Measurements from ENCODE around the gene RAB15.
A peak's percentile ranks its signal among the peaks of the same experiment; 100 is the strongest.

Gene RAB15

DNA sequence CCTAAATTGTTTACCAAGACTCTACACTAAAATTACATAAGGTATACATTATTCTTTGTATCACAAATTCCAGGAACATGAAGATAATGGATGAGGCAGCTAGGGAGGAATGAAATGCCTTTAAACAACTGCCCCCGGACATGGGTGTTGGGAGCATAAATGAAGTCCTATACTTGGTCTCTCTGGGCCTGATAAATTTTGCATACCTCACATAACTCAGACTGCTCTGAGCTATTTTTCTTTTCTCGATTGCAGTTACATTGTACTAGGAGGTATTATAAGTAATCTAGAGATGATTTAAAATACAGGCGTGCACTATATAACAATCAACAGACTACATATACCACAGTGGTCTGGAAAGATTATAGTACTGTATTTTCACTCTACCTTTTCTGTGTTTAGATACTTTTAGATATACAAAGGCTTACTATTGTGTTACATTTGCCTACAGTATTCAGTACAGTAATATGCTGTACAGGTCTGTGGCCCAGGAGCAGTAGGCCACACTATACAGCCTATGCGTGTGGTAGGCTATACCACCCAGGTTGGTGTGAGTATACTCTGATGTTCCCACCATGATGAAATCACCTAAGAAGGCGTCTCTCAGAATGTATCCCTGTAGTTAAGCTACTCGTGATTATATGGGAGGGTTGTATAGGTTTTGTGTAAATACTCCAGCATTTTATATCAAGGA, 28.9 kb upstream of the RAB15 start:
- ChIA-PET POLR2A (no interaction called here), CTCF (interaction anchor here (0.6 to 1.4 kb wide), 4 partner anchors 16 to 470 kb away, joined by 3 to 7 read pairs (median 3); no protein-coding TSS in a partner anchor)
- peaks cover 7% of the 10 kb centered on the region; the same call in 1 of the 2 replicates for H3K4me1 ChIP-seq (ENCODE audit: control insufficient read depth, insufficient read depth, low read length)

DNA sequence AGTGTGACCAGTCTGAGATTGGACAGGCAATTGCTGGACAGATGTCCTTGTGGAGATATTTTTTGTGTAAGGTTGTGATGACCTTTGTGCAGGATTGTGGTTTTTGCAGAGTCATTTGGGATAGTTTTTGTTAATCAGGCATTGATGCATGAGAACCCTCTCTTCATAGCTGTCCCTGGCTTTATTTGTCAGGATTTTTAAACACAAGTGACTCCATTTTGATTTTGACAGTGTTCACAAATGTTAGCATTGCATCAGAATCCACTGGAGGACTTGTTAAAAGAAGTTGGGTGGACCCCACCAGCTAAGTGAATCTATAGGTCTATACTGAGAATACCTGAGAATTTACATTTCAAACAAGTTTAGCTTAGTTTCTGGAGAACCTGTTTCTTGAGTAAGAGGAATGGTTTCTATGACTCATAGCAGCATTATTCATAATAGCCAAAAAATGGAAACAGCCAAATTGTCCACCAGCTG, 26.4 kb upstream of the RAB15 start:
- ChIA-PET POLR2A (interaction anchor here (1.3 kb wide), 1 partner anchor 12 kb away, joined by 5 read pairs; the partner anchor contains the start of gene FNTB), CTCF (interaction anchor here (0.6 to 2.8 kb wide), 4 partner anchors 21 to 791 kb away, joined by 4 to 10 read pairs (median 5); no protein-coding TSS in a partner anchor)

More for the DNA sequence above, 28.9 kb upstream of the RAB15 start:
- Histone ChIP-seq H3K27ac (ENCODE audit: extremely low read depth, low read depth, low read length) (no peak overlapping the region), H3K9me3 (ENCODE audit: control insufficient read depth, insufficient read depth, low read depth, low read length) (no peaks in the 10 kb centered on the region), H3K36me3 (ENCODE audit: control insufficient read depth in 2 of 2, insufficient read depth in 1 of 2, low read length in 2 of 2) (no peaks in the 10 kb centered on the region; a peak in 1 of 3 replicates), H3K4me3 (ENCODE audit: low read depth, low read length) (no peak overlapping the region)
- TF ChIP-seq ZNF791 (tag by site-specific recombination; IDR thresholded peaks at IDR 0.05): no peak
- 0 out of 2 replicates have a peak, but pooled peaks have one; percentile 24 for TF ChIP-seq ZNF211 (tag by site-specific recombination; IDR thresholded peaks at IDR 0.05; ENCODE audit: low read depth)
- no peak for TF ChIP-seq KLF10 (tag by site-specific recombination; IDR thresholded peaks at IDR 0.05)
- no peak for TF ChIP-seq ZNF555 (tag by site-specific recombination; conservative IDR thresholded peaks at IDR 0.05)

More for the DNA sequence above, 26.4 kb upstream of the RAB15 start:
- Histone ChIP-seq H3K9me3 (ENCODE audit: control insufficient read depth, insufficient read depth, low read depth, low read length) (no peaks in the 10 kb centered on the region), H3K27ac (ENCODE audit: extremely low read depth, low read depth, low read length) (no peak overlapping the region), H3K4me1 (ENCODE audit: control insufficient read depth, insufficient read depth, low read length) (no peaks in the 10 kb centered on the region), H3K4me3 (ENCODE audit: low read depth, low read length) (no peak overlapping the region), H3K36me3 (ENCODE audit: control insufficient read depth in 2 of 2, insufficient read depth in 1 of 2, low read length in 2 of 2) (no peaks in the 10 kb centered on the region; a peak in 1 of 3 replicates)
- TF ChIP-seq OVOL3 (tag by site-specific recombination; IDR thresholded peaks at IDR 0.05) (no peak), ZNF416 (tag by site-specific recombination; IDR thresholded peaks at IDR 0.05) (no peak), ZNF366 (tag by site-specific recombination; conservative IDR thresholded peaks at IDR 0.05) (no peak), ZNF19 (tag by site-specific recombination; IDR thresholded peaks at IDR 0.05; ENCODE audit: low read depth) (no peak), FEZF1 (tag by site-specific recombination; IDR thresholded peaks at IDR 0.05) (no peak), ZNF174 (tag by site-specific recombination; IDR thresholded peaks at IDR 0.05) (no peak), ZSCAN30 (tag by site-specific recombination; IDR thresholded peaks at IDR 0.05) (no peak), ZNF585B (tag by site-specific recombination; IDR thresholded peaks at IDR 0.05) (no peak), REPIN1 (tag by site-specific recombination; IDR thresholded peaks at IDR 0.05; ENCODE audit: low read depth) (no peak), ZNF830 (tag by site-specific recombination; IDR thresholded peaks at IDR 0.05; ENCODE audit: low read depth) (no peak)
- TF ChIP-seq, protein P1, sequence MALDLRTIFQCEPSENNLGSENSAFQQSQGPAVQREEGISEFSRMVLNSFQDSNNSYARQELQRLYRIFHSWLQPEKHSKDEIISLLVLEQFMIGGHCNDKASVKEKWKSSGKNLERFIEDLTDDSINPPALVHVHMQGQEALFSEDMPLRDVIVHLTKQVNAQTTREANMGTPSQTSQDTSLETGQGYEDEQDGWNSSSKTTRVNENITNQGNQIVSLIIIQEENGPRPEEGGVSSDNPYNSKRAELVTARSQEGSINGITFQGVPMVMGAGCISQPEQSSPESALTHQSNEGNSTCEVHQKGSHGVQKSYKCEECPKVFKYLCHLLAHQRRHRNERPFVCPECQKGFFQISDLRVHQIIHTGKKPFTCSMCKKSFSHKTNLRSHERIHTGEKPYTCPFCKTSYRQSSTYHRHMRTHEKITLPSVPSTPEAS (tag by site-specific recombination; IDR thresholded peaks at IDR 0.05): no peak
- TF ChIP-seq, protein P2, sequence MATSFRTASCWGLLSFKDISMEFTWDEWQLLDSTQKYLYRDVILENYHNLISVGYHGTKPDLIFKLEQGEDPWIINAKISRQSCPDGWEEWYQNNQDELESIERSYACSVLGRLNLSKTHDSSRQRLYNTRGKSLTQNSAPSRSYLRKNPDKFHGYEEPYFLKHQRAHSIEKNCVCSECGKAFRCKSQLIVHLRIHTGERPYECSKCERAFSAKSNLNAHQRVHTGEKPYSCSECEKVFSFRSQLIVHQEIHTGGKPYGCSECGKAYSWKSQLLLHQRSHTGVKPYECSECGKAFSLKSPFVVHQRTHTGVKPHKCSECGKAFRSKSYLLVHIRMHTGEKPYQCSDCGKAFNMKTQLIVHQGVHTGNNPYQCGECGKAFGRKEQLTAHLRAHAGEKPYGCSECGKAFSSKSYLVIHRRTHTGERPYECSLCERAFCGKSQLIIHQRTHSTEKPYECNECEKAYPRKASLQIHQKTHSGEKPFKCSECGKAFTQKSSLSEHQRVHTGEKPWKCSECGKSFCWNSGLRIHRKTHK (tag by site-specific recombination; IDR thresholded peaks at IDR 0.05): no peak
- TF ChIP-seq, protein P3, sequence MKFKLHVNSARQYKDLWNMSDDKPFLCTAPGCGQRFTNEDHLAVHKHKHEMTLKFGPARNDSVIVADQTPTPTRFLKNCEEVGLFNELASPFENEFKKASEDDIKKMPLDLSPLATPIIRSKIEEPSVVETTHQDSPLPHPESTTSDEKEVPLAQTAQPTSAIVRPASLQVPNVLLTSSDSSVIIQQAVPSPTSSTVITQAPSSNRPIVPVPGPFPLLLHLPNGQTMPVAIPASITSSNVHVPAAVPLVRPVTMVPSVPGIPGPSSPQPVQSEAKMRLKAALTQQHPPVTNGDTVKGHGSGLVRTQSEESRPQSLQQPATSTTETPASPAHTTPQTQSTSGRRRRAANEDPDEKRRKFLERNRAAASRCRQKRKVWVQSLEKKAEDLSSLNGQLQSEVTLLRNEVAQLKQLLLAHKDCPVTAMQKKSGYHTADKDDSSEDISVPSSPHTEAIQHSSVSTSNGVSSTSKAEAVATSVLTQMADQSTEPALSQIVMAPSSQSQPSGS (tag by site-specific recombination; IDR thresholded peaks at IDR 0.05; ENCODE audit: low read depth): no peak
- TF ChIP-seq, protein P4, sequence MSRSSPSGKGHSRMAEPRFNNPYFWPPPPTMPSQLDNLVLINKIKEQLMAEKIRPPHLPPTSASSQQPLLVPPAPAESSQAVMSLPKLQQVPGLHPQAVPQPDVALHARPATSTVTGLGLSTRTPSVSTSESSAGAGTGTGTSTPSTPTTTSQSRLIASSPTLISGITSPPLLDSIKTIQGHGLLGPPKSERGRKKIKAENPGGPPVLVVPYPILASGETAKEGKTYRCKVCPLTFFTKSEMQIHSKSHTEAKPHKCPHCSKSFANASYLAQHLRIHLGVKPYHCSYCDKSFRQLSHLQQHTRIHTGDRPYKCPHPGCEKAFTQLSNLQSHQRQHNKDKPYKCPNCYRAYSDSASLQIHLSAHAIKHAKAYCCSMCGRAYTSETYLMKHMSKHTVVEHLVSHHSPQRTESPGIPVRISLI (tag by site-specific recombination; IDR thresholded peaks at IDR 0.05): no peak
- TF ChIP-seq, protein P5, sequence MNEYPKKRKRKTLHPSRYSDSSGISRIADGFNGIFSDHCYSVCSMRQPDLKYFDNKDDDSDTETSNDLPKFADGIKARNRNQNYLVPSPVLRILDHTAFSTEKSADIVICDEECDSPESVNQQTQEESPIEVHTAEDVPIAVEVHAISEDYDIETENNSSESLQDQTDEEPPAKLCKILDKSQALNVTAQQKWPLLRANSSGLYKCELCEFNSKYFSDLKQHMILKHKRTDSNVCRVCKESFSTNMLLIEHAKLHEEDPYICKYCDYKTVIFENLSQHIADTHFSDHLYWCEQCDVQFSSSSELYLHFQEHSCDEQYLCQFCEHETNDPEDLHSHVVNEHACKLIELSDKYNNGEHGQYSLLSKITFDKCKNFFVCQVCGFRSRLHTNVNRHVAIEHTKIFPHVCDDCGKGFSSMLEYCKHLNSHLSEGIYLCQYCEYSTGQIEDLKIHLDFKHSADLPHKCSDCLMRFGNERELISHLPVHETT (tag by site-specific recombination; IDR thresholded peaks at IDR 0.05): no peak
- TF ChIP-seq, protein P6, sequence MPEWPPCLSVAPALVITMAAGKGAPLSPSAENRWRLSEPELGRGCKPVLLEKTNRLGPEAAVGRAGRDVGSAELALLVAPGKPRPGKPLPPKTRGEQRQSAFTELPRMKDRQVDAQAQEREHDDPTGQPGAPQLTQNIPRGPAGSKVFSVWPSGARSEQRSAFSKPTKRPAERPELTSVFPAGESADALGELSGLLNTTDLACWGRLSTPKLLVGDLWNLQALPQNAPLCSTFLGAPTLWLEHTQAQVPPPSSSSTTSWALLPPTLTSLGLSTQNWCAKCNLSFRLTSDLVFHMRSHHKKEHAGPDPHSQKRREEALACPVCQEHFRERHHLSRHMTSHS (tag by site-specific recombination; IDR thresholded peaks at IDR 0.05): no peak
